Right renal pelvis (tissue), 4 donors: Measurements from ENCODE around the gene CD5L. TPM values are rescaled to one million over a fixed set of nuclear protein-coding genes. Genes with fewer than 3 reads are reported as not detected.
A peak's percentile ranks its signal among the peaks of the same experiment; 100 is the strongest.

Source experiments
- DNase-seq, 4 donors: peaks; one replicate each; pipeline ENCODE4 v3.0.0-alpha.2; 2013; ENCODE audit warnings: low read depth in 4 of 4, low spot score in 3 of 4, missing footprints in 1 of 4
- polyA plus RNA-seq, 4 donors: library from polyadenylated mRNA; unstranded; fragments of 120-200 nt; gene quantifications; one replicate each; pipeline ENCODE4 v1.2.1, GENCODE V29; 2013; ENCODE audit not compliant: insufficient read length in 4 of 4

Gene CD5L
- not detected for polyA plus RNA-seq

- DNase-seq: no peak
These were observed at the start of gene CD5L for GRCh38 chr1:157841708-157842107. TSS of gene CD5L (minus strand) at chr1:157841808. CDS start at chr1:157841701, 107 bp downstream.

GRCh38 chr1:157882580-157882979 lies 41.0 kb upstream of the CD5L start:
- no peak for DNase-seq

GRCh38 chr1:157880621-157881020 lies 39.0 kb upstream of the CD5L start:
- no peak for DNase-seq

GRCh38 chr1:157878059-157878458 lies 36.5 kb upstream of the CD5L start:
- peak; percentile 4 to 20 (median 6) for DNase-seq

- DNase-seq: no peak
These were observed 28.9 kb upstream of the CD5L start for GRCh38 chr1:157870490-157870889.

- DNase-seq: no peak
These were observed 27.0 kb upstream of the CD5L start for GRCh38 chr1:157868654-157869053.

- no peak for DNase-seq
These were observed 20.8 kb upstream of the CD5L start for GRCh38 chr1:157862114-157863070.

GRCh38 chr1:157856538-157856937 lies 14.9 kb upstream of the CD5L start:
- no peak for DNase-seq

GRCh38 chr1:157852476-157852875 lies 10.9 kb upstream of the CD5L start:
- DNase-seq: no peak

GRCh38 chr1:157849229-157849875 lies 7.7 kb upstream of the CD5L start:
- no peak for DNase-seq

- no peak for DNase-seq
These were observed 2.7 kb upstream of the CD5L start for GRCh38 chr1:157844089-157844830.

GRCh38 chr1:157842939-157843338 lies 1.3 kb upstream of the CD5L start:
- no peak for DNase-seq

- DNase-seq: no peak
These were observed 2.6 kb downstream of the CD5L start for GRCh38 chr1:157838966-157839365.

- DNase-seq: no peak
These were observed 7.2 kb downstream of the CD5L start for GRCh38 chr1:157834430-157834829.

- DNase-seq: no peak
These were observed 8.5 kb downstream of the CD5L start for GRCh38 chr1:157833145-157833544.

GRCh38 chr1:157831968-157832626 lies 9.5 kb downstream of the CD5L start:
- no peak for DNase-seq

GRCh38 chr1:157830887-157831286 lies 10.7 kb downstream of the CD5L start:
- DNase-seq: no peak

GRCh38 chr1:157829711-157830110 lies 11.9 kb downstream of the CD5L start:
- DNase-seq: no peak

GRCh38 chr1:157829210-157829609 lies 12.4 kb downstream of the CD5L start:
- DNase-seq: no peak

- no peak for DNase-seq
These were observed 21.3 kb downstream of the CD5L start for GRCh38 chr1:157820299-157820698.

GRCh38 chr1:157819896-157820295 lies 21.7 kb downstream of the CD5L start, which contains the start of gene FCRL1:
TSS of gene FCRL1 (minus strand) at chr1:157820120. CDS start at chr1:157820037, 83 bp downstream.
- no peak for DNase-seq
